ENCODE measurements around the gene PVRIG. TPM values are rescaled to one million over a fixed set of nuclear protein-coding genes. Genes with fewer than 3 reads are reported as not detected.
A peak's percentile ranks its signal among the peaks of the same experiment; 100 is the strongest.
"Not testable (repeated sequence)": the region's sequence is repeated elsewhere in the genome, so short reads cannot be mapped to it uniquely, and the experiment has no call there.

PVRIG gene
- polyA plus RNA-seq, result under 1 TPM; 0.24 to 0.31 TPM

DNA sequence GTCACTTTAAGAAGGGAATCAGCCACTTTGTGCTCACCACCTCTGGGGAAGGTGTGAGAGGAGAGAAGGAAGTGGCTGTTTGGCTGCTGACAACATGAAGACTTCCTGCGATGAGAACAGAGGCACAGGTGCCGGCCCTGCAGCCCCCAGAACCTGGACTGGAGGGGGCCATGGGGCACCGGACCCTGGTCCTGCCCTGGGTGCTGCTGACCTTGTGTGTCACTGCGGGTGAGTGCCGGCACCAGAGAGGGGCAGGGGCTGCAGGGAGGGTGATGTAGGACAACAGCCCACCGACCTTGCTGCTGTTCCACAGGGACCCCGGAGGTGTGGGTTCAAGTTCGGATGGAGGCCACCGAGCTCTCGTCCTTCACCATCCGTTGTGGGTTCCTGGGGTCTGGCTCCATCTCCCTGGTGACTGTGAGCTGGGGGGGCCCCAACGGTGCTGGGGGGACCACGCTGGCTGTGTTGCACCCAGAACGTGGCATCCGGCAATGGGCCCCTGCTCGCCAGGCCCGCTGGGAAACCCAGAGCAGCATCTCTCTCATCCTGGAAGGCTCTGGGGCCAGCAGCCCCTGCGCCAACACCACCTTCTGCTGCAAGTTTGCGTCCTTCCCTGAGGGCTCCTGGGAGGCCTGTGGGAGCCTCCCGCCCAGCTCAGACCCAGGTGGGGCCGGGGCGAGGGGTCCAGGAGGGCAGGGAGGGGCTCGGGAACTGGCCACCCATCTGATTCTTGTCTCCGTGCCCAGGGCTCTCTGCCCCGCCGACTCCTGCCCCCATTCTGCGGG is at the start of gene PVRIG:
Gene PVRIG, plus strand, starts transcription at position 149 of the 785 bp plus-strand sequence. Its CDS starts 22 bp downstream, at position 171.
- not testable (repeated sequence) for H3K36me3 ChIP-seq (ENCODE audit: control insufficient read depth in 2 of 2, insufficient read depth in 2 of 2, low read length in 1 of 2); H3K27me3 ChIP-seq (ENCODE audit: control insufficient read depth in 1 of 2, insufficient read depth in 2 of 2, low read length in 2 of 2); H3K4me1 ChIP-seq (ENCODE audit: control insufficient read depth in 2 of 2, insufficient read depth in 2 of 2, low read length in 1 of 2); H3K9me3 ChIP-seq (ENCODE audit: control insufficient read depth in 2 of 2, insufficient read depth in 1 of 2, low read depth in 1 of 2, low read length in 1 of 2)
- Histone ChIP-seq H3K4me3 (ENCODE audit: low read depth in 1 of 2, low read length in 2 of 2) (peak within 1 kb of the TSS in 1 of 2 donors; percentile 43), H3K27ac (ENCODE audit: low read depth in 2 of 2, low read length in 1 of 2) (peak within 1 kb of the TSS; percentile 70 to 80)
- 80 to 82% methylated on average over 19 to 26 of the region's 27 CpGs for WGBS, 2 donors

DNA sequence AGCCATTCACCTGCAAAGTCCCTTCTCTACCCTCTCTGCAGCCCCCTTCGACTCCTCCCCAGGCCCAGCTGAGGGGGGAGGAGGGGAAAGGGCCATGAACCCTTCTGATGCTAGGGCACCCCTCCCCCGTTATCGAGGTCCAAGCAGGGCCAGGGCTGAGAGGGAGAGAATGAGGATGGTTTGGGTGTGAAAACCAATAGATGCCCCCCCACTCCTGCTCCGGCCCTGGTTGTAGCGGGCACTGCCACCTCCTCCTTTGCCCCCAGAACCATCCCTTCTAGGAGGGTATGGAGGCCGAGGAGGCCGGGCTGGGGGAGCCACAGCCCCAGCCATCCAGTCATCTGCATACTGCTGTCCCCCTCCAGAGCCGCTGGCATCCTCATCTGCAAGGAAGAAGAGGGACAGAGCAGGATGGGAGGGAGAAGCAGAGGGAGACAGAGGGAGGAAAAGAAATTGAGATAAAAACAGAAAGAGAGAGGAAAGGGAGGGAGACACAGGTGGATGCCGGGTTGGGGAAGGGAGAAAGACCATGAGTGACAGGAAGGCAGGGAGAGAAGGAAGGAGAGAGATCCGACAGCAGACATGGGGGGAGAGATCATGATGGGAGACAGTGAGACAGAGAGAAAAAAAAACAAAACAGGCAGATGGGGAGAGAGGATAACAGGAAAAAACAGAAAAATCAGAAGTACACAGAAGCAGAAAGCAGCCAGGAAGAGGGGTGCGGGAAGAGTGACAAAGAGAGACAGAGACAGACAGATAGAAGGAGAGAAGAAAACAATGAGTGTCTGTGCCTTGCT is 49.5 kb upstream of the PVRIG start:
- H3K4me3 ChIP-seq (ENCODE audit: low read depth in 1 of 2, low read length in 2 of 2), result no peak overlapping the region
- H3K27me3 ChIP-seq (ENCODE audit: control insufficient read depth in 1 of 2, insufficient read depth in 2 of 2, low read length in 2 of 2), result no peaks in the 10 kb centered on the region
- H3K9me3 ChIP-seq (ENCODE audit: control insufficient read depth in 2 of 2, insufficient read depth in 1 of 2, low read depth in 1 of 2, low read length in 1 of 2), result no peaks in the 10 kb centered on the region
- 82 to 93% methylated on average over 11 of the region's 11 CpGs for WGBS, 2 donors
- H3K36me3 ChIP-seq (ENCODE audit: control insufficient read depth in 2 of 2, insufficient read depth in 2 of 2, low read length in 1 of 2), result no peaks in the 10 kb centered on the region
- H3K4me1 ChIP-seq (ENCODE audit: control insufficient read depth in 2 of 2, insufficient read depth in 2 of 2, low read length in 1 of 2), result peaks cover 7 to 11% of the 10 kb centered on the region in 2 donors
- H3K27ac ChIP-seq (ENCODE audit: low read depth in 2 of 2, low read length in 1 of 2), result no peak overlapping the region

DNA sequence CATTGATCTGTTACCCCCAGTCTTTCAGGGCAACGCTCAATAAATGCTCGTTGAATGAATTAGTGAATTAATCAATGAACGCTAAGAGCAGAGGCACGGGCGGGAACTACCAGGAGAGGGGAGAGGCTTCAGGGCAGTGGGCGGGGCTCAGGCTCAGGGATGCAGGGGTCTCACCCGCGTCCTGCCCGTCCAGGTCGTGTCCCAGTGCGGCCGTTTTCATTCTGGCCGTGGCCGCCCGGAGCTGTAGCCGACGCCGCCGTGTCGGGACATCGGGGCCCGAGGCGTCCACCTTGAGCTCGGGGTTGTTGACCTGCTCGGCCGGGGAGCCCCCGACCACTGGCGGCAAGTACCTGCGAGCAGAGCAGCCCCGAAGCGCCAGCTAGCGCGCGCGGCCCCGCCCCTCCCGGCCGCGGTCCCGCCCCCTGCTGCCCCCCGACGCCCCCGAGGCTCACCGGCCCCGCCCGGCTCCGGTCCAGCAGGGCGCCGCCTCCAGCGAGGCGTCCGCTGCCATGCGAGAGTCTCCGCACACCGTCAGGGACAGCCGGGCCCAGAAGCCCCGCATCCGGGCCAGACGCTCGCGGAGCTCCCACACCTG is 48.6 kb upstream of the PVRIG start:
- H3K27me3 ChIP-seq (ENCODE audit: control insufficient read depth in 1 of 2, insufficient read depth in 2 of 2, low read length in 2 of 2), result no peaks in the 10 kb centered on the region
- peak overlapping the region; percentile 22 to 47 for H3K4me3 ChIP-seq (ENCODE audit: low read depth in 1 of 2, low read length in 2 of 2)
- no peaks in the 10 kb centered on the region for H3K36me3 ChIP-seq (ENCODE audit: control insufficient read depth in 2 of 2, insufficient read depth in 2 of 2, low read length in 1 of 2)
- no peaks in the 10 kb centered on the region for H3K9me3 ChIP-seq (ENCODE audit: control insufficient read depth in 2 of 2, insufficient read depth in 1 of 2, low read depth in 1 of 2, low read length in 1 of 2)
- peaks cover 7 to 11% of the 10 kb centered on the region in 2 donors for H3K4me1 ChIP-seq (ENCODE audit: control insufficient read depth in 2 of 2, insufficient read depth in 2 of 2, low read length in 1 of 2)
- H3K27ac ChIP-seq (ENCODE audit: low read depth in 2 of 2, low read length in 1 of 2), result no peak overlapping the region
- whole genome bisulfite sequencing, 2 donors, result 4 to 5% methylated on average over 48 to 61 of the region's 61 CpGs

DNA sequence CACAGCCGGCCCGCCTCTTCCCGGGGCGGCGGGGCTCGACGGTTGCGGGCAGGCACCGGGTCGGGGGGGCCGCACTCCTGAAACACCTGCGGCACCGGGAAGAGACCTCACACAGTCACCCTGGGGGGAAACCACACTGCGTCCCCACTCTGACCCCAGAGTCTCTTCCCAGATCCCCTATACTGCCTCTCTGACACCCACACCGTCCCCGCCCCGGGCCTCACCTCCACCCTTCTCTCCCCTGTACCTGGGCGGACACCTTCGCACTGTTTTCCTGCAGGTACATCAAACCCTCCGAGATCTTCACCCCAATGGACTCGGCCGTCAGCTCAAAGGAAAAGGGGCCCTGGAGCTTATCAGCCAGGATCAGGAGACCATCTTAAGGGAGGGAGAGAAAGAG is 47.9 kb upstream of the PVRIG start:
- WGBS, 2 donors, result 16 to 23% methylated on average over 20 to 22 of the region's 22 CpGs
- no peaks in the 10 kb centered on the region for H3K9me3 ChIP-seq (ENCODE audit: control insufficient read depth in 2 of 2, insufficient read depth in 1 of 2, low read depth in 1 of 2, low read length in 1 of 2)
- H3K36me3 ChIP-seq (ENCODE audit: control insufficient read depth in 2 of 2, insufficient read depth in 2 of 2, low read length in 1 of 2), result no peaks in the 10 kb centered on the region
- peaks cover 7% of the 10 kb centered on the region in 2 donors for H3K4me1 ChIP-seq (ENCODE audit: control insufficient read depth in 2 of 2, insufficient read depth in 2 of 2, low read length in 1 of 2)
- H3K27ac ChIP-seq (ENCODE audit: low read depth in 2 of 2, low read length in 1 of 2), result no peak overlapping the region
- no peaks in the 10 kb centered on the region for H3K27me3 ChIP-seq (ENCODE audit: control insufficient read depth in 1 of 2, insufficient read depth in 2 of 2, low read length in 2 of 2)
- H3K4me3 ChIP-seq (ENCODE audit: low read depth in 1 of 2, low read length in 2 of 2), result peak overlapping the region in 1 of 2 donors; percentile 47

DNA sequence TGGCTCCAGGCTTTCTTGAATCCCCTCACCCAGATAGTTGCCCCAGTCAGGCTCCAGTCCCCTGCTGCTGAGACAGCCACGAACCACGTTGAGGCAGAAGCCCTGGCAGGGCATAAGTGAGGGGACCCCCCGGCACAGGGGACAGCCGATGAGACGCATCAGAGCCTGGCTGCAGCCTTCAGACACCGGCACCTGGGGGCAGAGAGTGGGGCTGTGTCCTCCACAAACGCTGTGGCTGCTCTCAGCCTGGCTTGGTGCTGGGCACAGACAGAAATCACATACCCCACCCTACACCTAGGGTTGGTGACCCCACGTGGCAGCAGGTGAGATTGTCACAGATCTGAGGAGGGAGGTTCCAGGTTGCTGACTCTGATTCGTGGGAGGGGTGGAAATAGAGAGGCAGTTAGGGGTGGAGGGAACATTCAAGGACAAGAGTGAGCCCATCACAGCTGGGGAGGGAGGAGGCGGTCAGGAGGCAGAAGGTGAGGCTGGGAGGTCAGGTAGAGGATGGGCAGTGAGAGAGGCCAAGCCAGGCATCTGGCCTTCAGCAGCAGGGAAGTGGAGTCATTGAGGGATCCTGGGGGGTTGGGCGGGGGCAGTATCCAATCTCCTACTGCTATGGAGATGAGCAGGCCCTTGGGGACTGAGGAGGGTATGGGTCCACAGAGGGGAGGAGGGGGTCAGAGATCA is 45.8 kb upstream of the PVRIG start:
- 87 to 89% methylated on average over 11 of the region's 11 CpGs for WGBS, 2 donors

DNA sequence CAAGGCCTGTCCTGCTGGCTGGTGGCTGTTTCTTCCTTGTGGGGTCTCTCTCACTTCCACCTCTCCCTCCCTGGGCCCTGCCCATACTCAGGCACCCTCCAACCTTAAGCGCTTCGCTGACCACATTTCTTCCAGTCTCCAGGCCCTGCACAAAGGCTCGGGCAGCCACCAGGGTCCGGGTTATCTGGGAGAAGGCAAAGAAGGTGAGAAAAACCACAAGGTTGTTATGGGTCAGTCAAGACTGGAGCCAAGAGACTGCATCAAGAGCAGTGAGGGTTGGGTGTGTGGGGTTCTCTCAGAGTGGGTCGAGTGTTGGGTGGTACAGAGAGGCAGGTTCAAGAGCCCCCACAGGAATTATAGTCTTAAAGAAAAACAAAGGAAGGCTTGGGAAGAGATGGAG is 45.2 kb upstream of the PVRIG start:
- 85 to 93% methylated on average over 5 of the region's 5 CpGs for WGBS, 2 donors
- no peaks in the 10 kb centered on the region for H3K27me3 ChIP-seq (ENCODE audit: control insufficient read depth in 1 of 2, insufficient read depth in 2 of 2, low read length in 2 of 2)
- H3K4me1 ChIP-seq (ENCODE audit: control insufficient read depth in 2 of 2, insufficient read depth in 2 of 2, low read length in 1 of 2), result peaks cover 2 to 6% of the 10 kb centered on the region in 2 donors
- no peak overlapping the region for H3K4me3 ChIP-seq (ENCODE audit: low read depth in 1 of 2, low read length in 2 of 2)
- peaks cover 4 to 5% of the 10 kb centered on the region in 2 donors for H3K9me3 ChIP-seq (ENCODE audit: control insufficient read depth in 2 of 2, insufficient read depth in 1 of 2, low read depth in 1 of 2, low read length in 1 of 2)
- no peak overlapping the region for H3K27ac ChIP-seq (ENCODE audit: low read depth in 2 of 2, low read length in 1 of 2)
- no peaks in the 10 kb centered on the region for H3K36me3 ChIP-seq (ENCODE audit: control insufficient read depth in 2 of 2, insufficient read depth in 2 of 2, low read length in 1 of 2)

More for the DNA sequence above, 45.8 kb upstream of the PVRIG start:
- Histone ChIP-seq H3K27me3 (ENCODE audit: control insufficient read depth in 1 of 2, insufficient read depth in 2 of 2, low read length in 2 of 2) (no peaks in the 10 kb centered on the region), H3K36me3 (ENCODE audit: control insufficient read depth in 2 of 2, insufficient read depth in 2 of 2, low read length in 1 of 2) (no peaks in the 10 kb centered on the region), H3K9me3 (ENCODE audit: control insufficient read depth in 2 of 2, insufficient read depth in 1 of 2, low read depth in 1 of 2, low read length in 1 of 2) (peaks cover 4 to 5% of the 10 kb centered on the region in 2 donors), H3K27ac (ENCODE audit: low read depth in 2 of 2, low read length in 1 of 2) (no peak overlapping the region), H3K4me3 (ENCODE audit: low read depth in 1 of 2, low read length in 2 of 2) (no peak overlapping the region), H3K4me1 (ENCODE audit: control insufficient read depth in 2 of 2, insufficient read depth in 2 of 2, low read length in 1 of 2) (peaks cover 2 to 6% of the 10 kb centered on the region in 2 donors)

DNA sequence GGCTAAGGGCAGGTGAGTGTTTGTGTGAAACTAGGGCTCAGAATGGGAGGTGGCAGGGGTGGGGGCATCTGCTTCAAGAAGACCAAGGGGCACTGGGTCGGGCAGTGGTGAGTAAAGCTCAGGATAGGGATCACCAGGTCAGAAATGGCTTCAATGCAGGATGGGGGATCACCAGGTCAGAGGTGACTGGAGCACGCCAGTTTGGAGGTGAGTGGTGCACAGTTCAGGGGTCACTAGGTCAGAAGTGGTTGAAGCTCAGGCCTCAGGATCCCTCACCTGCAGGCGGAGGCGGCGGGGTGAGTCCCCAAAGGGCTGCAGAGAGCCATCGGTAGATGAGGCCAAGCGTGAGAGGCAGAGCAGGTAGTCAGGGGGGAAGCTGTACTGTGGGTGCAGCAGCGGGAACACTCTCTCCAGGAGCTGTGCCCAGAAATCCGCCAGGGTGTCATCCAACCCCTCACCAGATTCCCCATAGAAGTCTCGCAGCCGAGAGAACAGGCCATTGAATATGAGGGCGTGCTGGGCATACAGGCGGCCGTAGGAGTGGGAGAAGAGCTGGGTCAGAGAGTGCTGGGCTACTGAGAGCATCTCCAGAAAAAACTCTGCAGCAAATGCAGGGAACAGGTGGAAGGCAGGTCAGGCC is 44.3 kb upstream of the PVRIG start:
- peaks cover 2 to 6% of the 10 kb centered on the region in 2 donors for H3K4me1 ChIP-seq (ENCODE audit: control insufficient read depth in 2 of 2, insufficient read depth in 2 of 2, low read length in 1 of 2)
- H3K27me3 ChIP-seq (ENCODE audit: control insufficient read depth in 1 of 2, insufficient read depth in 2 of 2, low read length in 2 of 2), result no peaks in the 10 kb centered on the region
- H3K4me3 ChIP-seq (ENCODE audit: low read depth in 1 of 2, low read length in 2 of 2), result no peak overlapping the region
- H3K36me3 ChIP-seq (ENCODE audit: control insufficient read depth in 2 of 2, insufficient read depth in 2 of 2, low read length in 1 of 2), result no peaks in the 10 kb centered on the region
- no peak overlapping the region for H3K27ac ChIP-seq (ENCODE audit: low read depth in 2 of 2, low read length in 1 of 2)
- WGBS, 2 donors, result 93 to 94% methylated on average over 14 of the region's 14 CpGs
- H3K9me3 ChIP-seq (ENCODE audit: control insufficient read depth in 2 of 2, insufficient read depth in 1 of 2, low read depth in 1 of 2, low read length in 1 of 2), result peaks cover 4 to 5% of the 10 kb centered on the region in 2 donors

DNA sequence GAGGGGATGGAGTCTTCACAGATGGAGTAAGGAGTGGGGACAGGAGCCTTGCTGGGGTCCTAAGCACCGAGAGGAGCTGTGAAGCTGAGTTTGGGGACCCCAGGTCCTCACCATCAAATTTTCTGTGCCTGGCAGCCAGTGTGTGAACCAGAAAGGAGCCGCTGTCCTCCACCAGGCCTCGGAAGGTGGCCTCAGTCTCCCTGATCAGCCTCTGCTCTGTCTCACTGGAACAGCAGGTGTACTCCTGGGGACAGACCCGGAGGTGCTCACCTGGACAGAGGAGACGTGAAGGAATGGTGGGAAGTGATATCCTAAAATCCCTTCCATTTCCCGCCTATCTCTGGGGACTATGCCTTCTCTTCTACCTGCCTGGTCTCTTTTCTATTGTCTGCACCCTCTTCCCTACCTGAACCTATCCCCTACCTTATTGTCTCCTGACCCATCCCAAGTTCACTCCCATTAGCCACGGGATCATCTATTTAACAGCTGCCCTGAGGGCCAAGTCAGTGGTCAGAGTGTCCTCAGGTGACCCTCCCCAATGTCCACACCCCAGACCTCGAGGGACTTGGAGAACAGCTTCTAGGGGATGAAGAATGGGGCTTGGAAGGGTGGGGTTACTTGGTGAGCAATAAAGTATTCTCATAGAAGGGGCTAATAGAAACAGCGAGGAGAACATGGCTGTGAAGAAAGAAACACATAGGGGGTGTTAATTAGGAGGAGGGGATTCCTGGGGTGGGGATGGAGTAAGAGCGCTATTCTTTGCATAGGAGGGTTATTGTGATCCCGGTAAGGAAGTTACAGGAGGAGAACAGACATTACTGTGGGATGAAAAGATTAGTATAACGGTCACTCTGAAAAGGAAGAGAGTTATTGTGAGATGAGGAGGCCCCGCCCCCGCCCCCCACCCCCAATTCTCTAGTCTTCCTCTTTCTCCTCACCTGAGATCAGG is 43.4 kb upstream of the PVRIG start:
- Histone ChIP-seq H3K36me3 (ENCODE audit: control insufficient read depth in 2 of 2, insufficient read depth in 2 of 2, low read length in 1 of 2) (no peaks in the 10 kb centered on the region), H3K27ac (ENCODE audit: low read depth in 2 of 2, low read length in 1 of 2) (no peak overlapping the region), H3K4me1 (ENCODE audit: control insufficient read depth in 2 of 2, insufficient read depth in 2 of 2, low read length in 1 of 2) (peaks cover 2 to 6% of the 10 kb centered on the region in 2 donors), H3K4me3 (ENCODE audit: low read depth in 1 of 2, low read length in 2 of 2) (peak overlapping the region in 1 of 2 donors; percentile 38), H3K27me3 (ENCODE audit: control insufficient read depth in 1 of 2, insufficient read depth in 2 of 2, low read length in 2 of 2) (no peaks in the 10 kb centered on the region), H3K9me3 (ENCODE audit: control insufficient read depth in 2 of 2, insufficient read depth in 1 of 2, low read depth in 1 of 2, low read length in 1 of 2) (peaks cover 4 to 5% of the 10 kb centered on the region in 2 donors)
- WGBS, 2 donors, result 49 to 54% methylated on average over 14 of the region's 14 CpGs

Data from esophagus (tissue), 2 donors.